ENCODE data around the gene TMCO2.

- TF ChIP-seq EZH2 (IDR thresholded peaks at IDR 0.05; ENCODE audit: low read length, unreplicated experiment) (no peak), CTCF (conservative IDR thresholded peaks at IDR 0.05; ENCODE audit: low read depth, low read length) (no peak), EZH2phosphoT487 (IDR thresholded peaks at IDR 0.05; ENCODE audit: borderline replicate concordance, low read length) (no peak)
Measured at GRCh38 chr1:40243351-40243750, 4.4 kb upstream of the TMCO2 start.

All from PC-3 (cell line).